ENCODE results near the gene MRPL38.

The MRPL38 gene

DNA sequence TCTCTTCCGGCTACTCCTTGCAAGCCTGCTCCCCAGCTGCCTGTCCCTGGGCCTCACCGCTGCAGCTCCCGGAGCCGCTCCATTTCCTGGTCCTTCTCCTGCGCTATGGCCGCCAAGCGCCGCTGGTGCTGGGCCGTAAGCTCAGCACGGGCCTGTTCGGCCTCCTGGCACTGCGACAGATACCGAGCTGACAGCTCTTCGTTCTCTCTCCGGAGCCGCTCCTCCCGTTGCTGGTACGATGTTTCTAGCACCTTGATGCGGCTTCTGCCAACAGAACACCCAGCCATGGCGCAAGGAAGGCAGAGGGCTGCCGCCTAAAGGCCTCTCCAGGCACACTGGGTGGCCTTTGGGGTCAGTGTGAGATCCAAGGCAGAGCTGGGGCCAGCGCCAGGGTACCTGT, 14.9 kb upstream of the MRPL38 start:
- DNase-seq (ENCODE audit: low read depth), result no peak

DNA sequence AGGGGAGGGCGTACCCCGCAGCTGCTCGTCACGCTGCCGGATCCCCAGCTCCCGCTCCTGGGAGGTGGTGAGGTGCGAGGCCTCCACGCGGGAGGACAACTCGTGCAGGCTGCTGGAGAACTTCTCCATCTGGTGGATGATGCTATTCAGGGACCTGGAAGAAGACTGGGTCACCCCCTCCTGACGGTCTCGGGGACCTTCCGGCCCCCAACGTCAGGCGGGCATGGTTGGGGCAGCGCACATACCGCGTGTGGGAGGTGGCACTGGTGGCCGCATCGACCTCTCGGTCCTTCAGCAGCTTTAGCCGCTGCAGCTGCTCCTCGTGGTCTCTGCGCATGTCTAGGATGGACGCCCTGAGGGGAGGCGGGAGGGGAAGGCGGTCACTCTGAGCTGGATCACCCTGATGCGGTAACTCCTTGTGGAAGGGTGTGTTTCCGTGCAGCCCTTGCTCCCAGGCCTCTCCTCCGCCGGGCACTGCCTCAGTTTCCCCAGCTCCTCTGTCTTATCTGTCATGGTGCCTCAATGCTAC, 13.3 kb upstream of the MRPL38 start:
- no peak for DNase-seq (ENCODE audit: low read depth)

GRCh38 chr17:75917141-75917916, 12.6 kb upstream of the MRPL38 start:
- DNase-seq (ENCODE audit: low read depth), result no peak

DNA sequence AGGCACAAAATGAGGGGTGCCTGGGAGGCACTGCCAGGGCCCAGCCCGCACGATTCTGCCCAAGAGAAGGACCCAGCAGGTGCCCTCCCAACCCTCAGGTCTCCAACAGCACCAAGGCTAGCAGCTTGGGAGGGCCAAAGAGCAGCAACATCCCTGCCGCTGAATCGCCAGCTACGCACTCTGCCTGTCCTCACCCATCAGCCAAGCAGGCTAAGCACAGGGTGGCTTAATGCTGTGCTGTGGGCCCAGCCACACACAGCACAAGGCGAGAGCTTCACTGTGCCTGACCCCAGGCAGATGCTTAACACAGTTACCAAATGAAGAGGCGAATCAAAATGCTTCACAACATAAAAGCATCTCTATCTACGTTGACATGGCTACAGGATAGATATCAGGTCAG, 10.6 kb upstream of the MRPL38 start:
- DNase-seq (ENCODE audit: low read depth), result no peak

- DNase-seq (ENCODE audit: low read depth), result no peak
Observed at GRCh38 chr17:75914643-75915267, 10.1 kb upstream of the MRPL38 start.

GRCh38 chr17:75913537-75914210, 9.0 kb upstream of the MRPL38 start:
- DNase-seq (ENCODE audit: low read depth), result no peak

GRCh38 chr17:75910699-75911098, 6.0 kb upstream of the MRPL38 start:
- DNase-seq (ENCODE audit: low read depth), result no peak

DNA sequence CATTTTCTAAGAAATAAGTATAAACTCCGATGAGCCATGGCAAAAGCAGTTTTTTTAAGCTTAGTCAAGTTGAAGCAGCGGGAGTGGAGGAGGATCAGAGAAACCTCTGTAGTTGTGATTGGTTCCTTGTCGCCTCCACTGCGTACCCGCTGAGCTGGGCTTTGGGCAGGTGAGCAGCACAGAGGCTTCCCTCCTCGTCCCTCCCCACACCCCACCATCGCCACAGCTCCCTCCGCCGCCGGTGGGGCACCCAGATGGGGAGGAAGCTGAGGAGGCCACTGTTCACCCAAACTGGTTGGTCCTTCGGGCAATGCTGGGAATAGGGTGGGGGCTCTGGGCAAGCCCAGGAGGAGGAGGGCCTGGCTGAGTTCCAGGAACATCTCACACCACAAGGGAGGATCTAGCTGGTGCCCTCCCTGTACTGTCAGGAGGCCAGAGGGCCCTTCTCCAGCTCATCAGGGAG, 5.2 kb upstream of the MRPL38 start:
- no peak for DNase-seq (ENCODE audit: low read depth)

GRCh38 chr17:75909051-75909811, 4.5 kb upstream of the MRPL38 start:
- DNase-seq (ENCODE audit: low read depth), result no peak

DNA sequence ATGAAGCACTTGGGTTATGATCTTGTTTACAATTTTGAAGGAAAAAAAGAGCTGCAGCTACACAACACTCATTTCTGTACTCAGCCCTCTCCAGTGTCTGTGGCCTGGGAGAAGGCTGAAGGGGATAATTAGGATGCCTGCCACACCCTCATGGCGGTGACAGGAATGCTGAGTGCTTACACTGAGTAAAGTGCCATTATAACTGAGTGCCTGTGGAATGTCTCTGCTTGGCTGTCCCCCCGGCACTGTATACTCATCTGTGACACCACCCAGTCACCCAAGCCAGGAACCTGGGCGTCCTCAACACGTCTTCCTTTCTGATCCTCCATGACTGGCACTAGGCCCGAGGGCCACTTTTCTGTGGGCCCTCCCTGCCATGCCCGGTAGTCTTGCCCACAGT, 3.5 kb upstream of the MRPL38 start:
- DNase-seq (ENCODE audit: low read depth), result no peak

GRCh38 chr17:75906143-75906884, 1.6 kb upstream of the MRPL38 start:
- DNase-seq (ENCODE audit: low read depth), result no peak

- no peak for DNase-seq (ENCODE audit: low read depth)
Observed at GRCh38 chr17:75902406-75902805, 2.3 kb downstream of the MRPL38 start.

DNA sequence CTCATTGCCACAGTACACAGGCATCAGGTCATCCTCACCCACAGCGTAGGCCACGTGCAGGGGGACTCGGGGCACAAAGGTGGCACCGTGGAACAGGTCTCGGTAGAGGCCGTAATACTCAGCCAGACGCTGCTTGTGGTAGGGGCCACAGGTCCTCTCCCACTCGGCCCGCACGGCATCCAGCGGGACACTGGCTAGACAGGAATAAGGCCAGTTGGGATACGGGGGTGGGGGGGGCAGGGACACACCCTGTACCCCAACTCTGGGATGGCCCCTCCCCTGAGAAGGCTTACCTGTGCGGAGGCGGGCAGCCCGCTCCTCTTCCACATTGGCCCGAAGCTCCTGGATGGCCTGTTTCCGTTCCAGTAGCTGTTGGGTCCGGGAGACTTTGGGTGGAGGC, 3.0 kb downstream of the MRPL38 start:
- no peak for DNase-seq (ENCODE audit: low read depth)

GRCh38 chr17:75900691-75901533, 3.8 kb downstream of the MRPL38 start:
- DNase-seq (ENCODE audit: low read depth), result no peak

DNA sequence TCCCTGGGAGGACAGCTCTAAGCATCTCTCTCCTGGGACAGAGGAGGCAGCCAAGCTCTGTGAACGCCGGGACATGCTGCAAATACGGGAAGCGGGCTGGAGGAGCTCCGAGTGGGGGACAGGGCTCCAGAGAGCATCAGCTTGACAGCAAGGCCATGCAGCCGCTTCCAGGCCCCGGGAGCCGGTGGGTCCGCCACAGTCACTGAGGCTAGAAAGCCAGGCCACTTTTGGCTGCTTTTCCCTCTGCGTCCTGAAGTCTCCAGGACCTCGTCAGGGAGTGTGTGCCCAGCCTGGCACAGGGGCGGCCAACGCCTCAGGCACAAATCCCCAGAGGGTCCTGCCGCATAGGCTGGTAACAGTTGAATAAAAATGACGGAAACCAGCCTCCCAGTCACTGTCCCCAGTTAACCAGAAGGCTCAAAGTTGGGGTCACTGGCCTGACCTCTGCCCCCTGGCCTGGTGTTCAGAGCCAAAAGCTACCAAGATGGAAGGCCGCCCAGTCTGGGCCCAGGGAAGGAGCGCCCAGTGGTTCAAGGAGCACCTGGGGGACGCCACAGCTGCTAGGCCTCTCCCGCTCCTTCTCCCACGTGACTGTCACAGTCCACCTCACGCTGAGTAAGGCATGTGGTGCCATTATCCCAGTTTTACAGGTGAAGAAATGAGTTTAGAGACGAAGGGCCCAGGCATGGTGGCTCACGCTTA, 4.8 kb downstream of the MRPL38 start:
- no peak for DNase-seq (ENCODE audit: low read depth)

- DNase-seq (ENCODE audit: low read depth), result no peak
Observed at GRCh38 chr17:75899353-75899752, 5.3 kb downstream of the MRPL38 start.

GRCh38 chr17:75898791-75899190, 5.9 kb downstream of the MRPL38 start:
- DNase-seq (ENCODE audit: low read depth), result no peak

- no peak for DNase-seq (ENCODE audit: low read depth)
Observed at GRCh38 chr17:75898065-75898464, 6.6 kb downstream of the MRPL38 start.

- DNase-seq (ENCODE audit: low read depth), result no peak
Observed at GRCh38 chr17:75897160-75898019, 7.3 kb downstream of the MRPL38 start.
